ENCODE data around the gene BRI3BP.

The BRI3BP gene

GRCh38 chr12:125001636-125002035, 8.2 kb downstream of the BRI3BP start:
- no peak for DNase-seq (ENCODE audit: low read depth)
- TF ChIP-seq, protein P1, sequence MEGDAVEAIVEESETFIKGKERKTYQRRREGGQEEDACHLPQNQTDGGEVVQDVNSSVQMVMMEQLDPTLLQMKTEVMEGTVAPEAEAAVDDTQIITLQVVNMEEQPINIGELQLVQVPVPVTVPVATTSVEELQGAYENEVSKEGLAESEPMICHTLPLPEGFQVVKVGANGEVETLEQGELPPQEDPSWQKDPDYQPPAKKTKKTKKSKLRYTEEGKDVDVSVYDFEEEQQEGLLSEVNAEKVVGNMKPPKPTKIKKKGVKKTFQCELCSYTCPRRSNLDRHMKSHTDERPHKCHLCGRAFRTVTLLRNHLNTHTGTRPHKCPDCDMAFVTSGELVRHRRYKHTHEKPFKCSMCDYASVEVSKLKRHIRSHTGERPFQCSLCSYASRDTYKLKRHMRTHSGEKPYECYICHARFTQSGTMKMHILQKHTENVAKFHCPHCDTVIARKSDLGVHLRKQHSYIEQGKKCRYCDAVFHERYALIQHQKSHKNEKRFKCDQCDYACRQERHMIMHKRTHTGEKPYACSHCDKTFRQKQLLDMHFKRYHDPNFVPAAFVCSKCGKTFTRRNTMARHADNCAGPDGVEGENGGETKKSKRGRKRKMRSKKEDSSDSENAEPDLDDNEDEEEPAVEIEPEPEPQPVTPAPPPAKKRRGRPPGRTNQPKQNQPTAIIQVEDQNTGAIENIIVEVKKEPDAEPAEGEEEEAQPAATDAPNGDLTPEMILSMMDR (IDR thresholded peaks at IDR 0.05; ENCODE audit: low read depth, low read length, missing control alignments), result no peak
- no peak overlapping the region for H3K4me3 ChIP-seq (ENCODE audit: low read depth, low read length)
- in situ Hi-C loops (cut with HindIII; ENCODE audit: low sequenced_read_pairs), result no loop called here

DNA sequence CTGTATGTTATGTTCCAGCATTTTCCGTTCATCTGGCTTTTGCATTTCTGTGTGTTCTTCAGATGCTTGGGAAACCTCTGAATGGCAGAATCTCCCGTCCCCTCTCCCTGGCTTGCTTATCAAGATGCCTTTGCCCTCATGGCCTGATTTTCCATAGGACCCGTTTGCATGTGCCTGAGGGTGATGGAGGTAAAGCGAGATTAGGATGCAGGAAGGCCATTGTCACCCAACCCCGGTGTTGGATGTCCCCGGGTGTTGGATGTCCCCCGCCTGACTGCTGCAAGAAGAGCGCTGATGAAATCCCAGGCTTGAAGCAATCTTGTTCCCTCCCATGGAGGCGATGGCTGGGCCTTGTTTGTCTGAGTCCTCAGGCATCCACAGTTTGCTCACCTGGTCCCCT, 9.6 kb downstream of the BRI3BP start:
- no peak for DNase-seq (ENCODE audit: low read depth)
- in situ Hi-C loops (cut with HindIII; ENCODE audit: low sequenced_read_pairs), result no loop called here
- no peak overlapping the region for H3K4me3 ChIP-seq (ENCODE audit: low read depth, low read length)
- TF ChIP-seq, protein P1 (IDR thresholded peaks at IDR 0.05; ENCODE audit: low read depth, low read length, missing control alignments), result no peak

DNA sequence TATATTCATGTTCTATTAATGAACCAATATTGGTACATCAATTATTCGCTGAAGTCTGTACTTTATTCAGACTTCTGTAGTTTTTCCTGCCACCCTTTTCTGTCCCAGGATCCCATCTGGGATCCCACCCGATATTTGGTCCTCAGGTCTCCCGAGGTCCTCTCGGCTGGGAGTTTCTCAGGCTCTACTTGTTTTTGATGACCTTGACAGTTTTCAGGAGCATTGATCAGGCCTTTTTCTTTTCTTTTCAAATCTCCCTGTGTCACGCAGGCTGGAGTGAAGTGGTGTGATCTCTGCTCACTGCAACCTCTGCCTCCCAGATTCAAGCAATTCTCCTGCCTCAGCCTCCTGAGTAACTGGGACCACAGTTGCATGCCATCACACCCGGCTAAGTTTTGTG, 11.2 kb downstream of the BRI3BP start:
- in situ Hi-C loops (cut with HindIII; ENCODE audit: low sequenced_read_pairs), result no loop called here
- no peak overlapping the region for H3K4me3 ChIP-seq (ENCODE audit: low read depth, low read length)
- TF ChIP-seq, protein P1 (IDR thresholded peaks at IDR 0.05; ENCODE audit: low read depth, low read length, missing control alignments), result no peak
- no peak for DNase-seq (ENCODE audit: low read depth)

GRCh38 chr12:125005652-125006051, 12.2 kb downstream of the BRI3BP start:
- no peak for DNase-seq (ENCODE audit: low read depth)
- H3K4me3 ChIP-seq (ENCODE audit: low read depth, low read length), result no peak overlapping the region
- TF ChIP-seq, protein P1 (IDR thresholded peaks at IDR 0.05; ENCODE audit: low read depth, low read length, missing control alignments), result no peak
- in situ Hi-C loops (cut with HindIII; ENCODE audit: low sequenced_read_pairs), result no loop called here

GRCh38 chr12:125006365-125006764, 12.9 kb downstream of the BRI3BP start:
- in situ Hi-C loops (cut with HindIII; ENCODE audit: low sequenced_read_pairs), result no loop called here
- TF ChIP-seq, protein P1 (IDR thresholded peaks at IDR 0.05; ENCODE audit: low read depth, low read length, missing control alignments), result no peak
- no peak for DNase-seq (ENCODE audit: low read depth)
- H3K4me3 ChIP-seq (ENCODE audit: low read depth, low read length), result no peak overlapping the region

GRCh38 chr12:125013816-125014442, 20.5 kb downstream of the BRI3BP start:
- in situ Hi-C loops (cut with HindIII; ENCODE audit: low sequenced_read_pairs), result no loop called here
- TF ChIP-seq, protein P1 (IDR thresholded peaks at IDR 0.05; ENCODE audit: low read depth, low read length, missing control alignments), result no peak
- H3K4me3 ChIP-seq (ENCODE audit: low read depth, low read length), result no peak overlapping the region
- DNase-seq (ENCODE audit: low read depth), result no peak

All from astrocyte of the cerebellum (primary cell).